ENCODE measurements around the gene COL21A1.

GRCh38 chr6:56291302-56291917 is 44.0 kb upstream of the COL21A1 start:
- TF ChIP-seq, protein P1, sequence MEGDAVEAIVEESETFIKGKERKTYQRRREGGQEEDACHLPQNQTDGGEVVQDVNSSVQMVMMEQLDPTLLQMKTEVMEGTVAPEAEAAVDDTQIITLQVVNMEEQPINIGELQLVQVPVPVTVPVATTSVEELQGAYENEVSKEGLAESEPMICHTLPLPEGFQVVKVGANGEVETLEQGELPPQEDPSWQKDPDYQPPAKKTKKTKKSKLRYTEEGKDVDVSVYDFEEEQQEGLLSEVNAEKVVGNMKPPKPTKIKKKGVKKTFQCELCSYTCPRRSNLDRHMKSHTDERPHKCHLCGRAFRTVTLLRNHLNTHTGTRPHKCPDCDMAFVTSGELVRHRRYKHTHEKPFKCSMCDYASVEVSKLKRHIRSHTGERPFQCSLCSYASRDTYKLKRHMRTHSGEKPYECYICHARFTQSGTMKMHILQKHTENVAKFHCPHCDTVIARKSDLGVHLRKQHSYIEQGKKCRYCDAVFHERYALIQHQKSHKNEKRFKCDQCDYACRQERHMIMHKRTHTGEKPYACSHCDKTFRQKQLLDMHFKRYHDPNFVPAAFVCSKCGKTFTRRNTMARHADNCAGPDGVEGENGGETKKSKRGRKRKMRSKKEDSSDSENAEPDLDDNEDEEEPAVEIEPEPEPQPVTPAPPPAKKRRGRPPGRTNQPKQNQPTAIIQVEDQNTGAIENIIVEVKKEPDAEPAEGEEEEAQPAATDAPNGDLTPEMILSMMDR (IDR thresholded peaks at IDR 0.05; ENCODE audit: borderline replicate concordance, extremely low read depth, low read length, poor library complexity, severe bottlenecking), result no peak
- no peak for TF ChIP-seq EZH2 (IDR thresholded peaks at IDR 0.05; ENCODE audit: borderline replicate concordance, low read depth, low read length, severe bottlenecking)

Measured in DND-41 (cell line).